Parathyroid adenoma (tissue), 2 donors: ENCODE results near the gene PKIG.
"Not testable (repeated sequence)": the region's sequence is repeated elsewhere in the genome, so short reads cannot be mapped to it uniquely, and the experiment has no call there.

Experiments used
- H2AFZ ChIP-seq: fragments of 300-600 bp; sonication (generic); one replicate; pipeline ENCODE4 v1.7.0; 2017; ENCODE audit warnings: antibody characterized with exemption, mild to moderate bottlenecking
- H3K27ac ChIP-seq: fragments of 300-600 bp; sonication (generic); one replicate; pipeline ENCODE4 v1.7.0; 2017
- H3K27me3 ChIP-seq: fragments of 300-600 bp; sonication (generic); one replicate; pipeline ENCODE4 v1.7.0; 2017; ENCODE audit warnings: low read length; ENCODE audit not compliant: control insufficient read depth, insufficient read depth
- H3K36me3 ChIP-seq: fragments of 300-600 bp; sonication (generic); one replicate; pipeline ENCODE4 v1.7.0; 2017; ENCODE audit warnings: low read length; ENCODE audit not compliant: control insufficient read depth, insufficient read depth
- H3K4me1 ChIP-seq: fragments of 300-600 bp; sonication (generic); one replicate; pipeline ENCODE4 v1.7.0; 2017; ENCODE audit warnings: control low read depth
- H3K4me2 ChIP-seq: fragments of 300-600 bp; sonication (generic); one replicate; pipeline ENCODE4 v1.7.0; 2017; ENCODE audit warnings: low read length
- H3K4me3 ChIP-seq: fragments of 300-600 bp; sonication (generic); one replicate; pipeline ENCODE4 v1.7.0; 2017; ENCODE audit warnings: low read depth, low read length
- H3K79me2 ChIP-seq: fragments of 300-600 bp; sonication (generic); one replicate; pipeline ENCODE4 v1.7.0; 2017; ENCODE audit warnings: control low read depth
- H3K9ac ChIP-seq: fragments of 300-600 bp; sonication (generic); one replicate; pipeline ENCODE4 v1.7.0; 2017; ENCODE audit warnings: mild to moderate bottlenecking
- H3K9me3 ChIP-seq: fragments of 300-600 bp; sonication (generic); one replicate; pipeline ENCODE4 v1.7.0; 2017; ENCODE audit warnings: low read length; ENCODE audit not compliant: control insufficient read depth
- CTCF ChIP-seq: fragments of 300-600 bp; sonication (generic); IDR thresholded peaks from one replicate; pipeline ENCODE4 v1.7.0; 2017; ENCODE audit warnings: antibody characterized with exemption, mild to moderate bottlenecking
- donor health status: primary hyperparathyroidism.

PKIG gene

GRCh38 chr20:44552950-44553908, 29.1 kb upstream of the PKIG start:
- H3K27ac ChIP-seq: peak overlapping the region; percentile 86
- no peaks in the 10 kb centered on the region for H3K36me3 ChIP-seq
- no peaks in the 10 kb centered on the region for H3K27me3 ChIP-seq
- H3K9me3 ChIP-seq: no peaks in the 10 kb centered on the region
- H2AFZ ChIP-seq: peak overlapping the region; percentile 44
- no peak overlapping the region for H3K4me3 ChIP-seq
- TF ChIP-seq CTCF: no peak
- peaks cover 28% of the 10 kb centered on the region for H3K4me1 ChIP-seq
- H3K4me2 ChIP-seq: peak overlapping the region; percentile 34
- no peak overlapping the region for H3K9ac ChIP-seq
- peaks cover 11% of the 10 kb centered on the region for H3K79me2 ChIP-seq

GRCh38 chr20:44559302-44559701, 23.1 kb upstream of the PKIG start:
- no peak overlapping the region for H3K9ac ChIP-seq
- peaks cover 37% of the 10 kb centered on the region for H3K79me2 ChIP-seq
- H3K4me2 ChIP-seq: no peak overlapping the region
- no peak overlapping the region for H2AFZ ChIP-seq
- no peak overlapping the region for H3K4me3 ChIP-seq
- no peak for TF ChIP-seq CTCF
- H3K9me3 ChIP-seq: no peaks in the 10 kb centered on the region
- H3K27ac ChIP-seq: no peak overlapping the region
- peaks cover 20% of the 10 kb centered on the region for H3K4me1 ChIP-seq
- H3K36me3 ChIP-seq: no peaks in the 10 kb centered on the region
- H3K27me3 ChIP-seq: no peaks in the 10 kb centered on the region

GRCh38 chr20:44560229-44560628, 22.1 kb upstream of the PKIG start:
- Histone ChIP-seq H3K27ac (peak overlapping the region; percentile 25), H3K27me3 (no peaks in the 10 kb centered on the region), H3K4me3 (no peak overlapping the region), H3K36me3 (no peaks in the 10 kb centered on the region), H3K9ac (no peak overlapping the region), H3K79me2 (peaks cover 38% of the 10 kb centered on the region), H2AFZ (no peak overlapping the region), H3K9me3 (no peaks in the 10 kb centered on the region), H3K4me2 (no peak overlapping the region), H3K4me1 (peaks cover 12% of the 10 kb centered on the region)
- no peak for TF ChIP-seq CTCF

- H3K4me3 ChIP-seq, H2AFZ ChIP-seq, H3K4me2 ChIP-seq, H3K9me3 ChIP-seq, H3K36me3 ChIP-seq, H3K9ac ChIP-seq, H3K27me3 ChIP-seq: not testable (repeated sequence)
- Histone ChIP-seq H3K27ac (peak overlapping the region; percentile 25), H3K79me2 (peaks cover 43% of the 10 kb centered on the region), H3K4me1 (peaks cover 11% of the 10 kb centered on the region)
Observed at GRCh38 chr20:44560818-44561217, 21.6 kb upstream of the PKIG start.

GRCh38 chr20:44561876-44562275, 20.5 kb upstream of the PKIG start:
- no peak for TF ChIP-seq CTCF
- Histone ChIP-seq H3K9ac (no peak overlapping the region), H3K9me3 (no peaks in the 10 kb centered on the region), H3K79me2 (peaks cover 48% of the 10 kb centered on the region), H3K27me3 (no peaks in the 10 kb centered on the region), H3K4me3 (no peak overlapping the region), H2AFZ (no peak overlapping the region), H3K36me3 (no peaks in the 10 kb centered on the region), H3K27ac (no peak overlapping the region), H3K4me1 (peaks cover 11% of the 10 kb centered on the region), H3K4me2 (no peak overlapping the region)
